Esophagus squamous epithelium (tissue), 5 donors: Measurements from ENCODE around the gene PCDHGA1. TPM values are rescaled to one million over a fixed set of nuclear protein-coding genes. Genes with fewer than 3 reads are reported as not detected.
A peak's percentile ranks its signal among the peaks of the same experiment; 100 is the strongest.
"Not testable (repeated sequence)": the region's sequence is repeated elsewhere in the genome, so short reads cannot be mapped to it uniquely, and the experiment has no call there.

Experiments
- DNase-seq: peaks from one replicate; lab custom pipeline; 2025; lab: John Stamatoyannopoulos, UW
- H3K27ac ChIP-seq, 4 donors: fragments of 200-600 bp; sonication (generic); one replicate each; pipeline ENCODE4 v1.5.1; 2016 to 2019; ENCODE audit warnings: mild to moderate bottlenecking in 1 of 4
- H3K27me3 ChIP-seq, 4 donors: fragments of 200-600 bp; sonication (generic); 1 replicate in 3 of 4; 2 replicates in 1 of 4; pipeline versions ENCODE4 v1.5.1 to v1.6.0; 2017 to 2021; ENCODE audit warnings: antibody characterized with exemption in 1 of 4
- H3K36me3 ChIP-seq, 3 donors: fragments of 200-600 bp; sonication (generic); one replicate each; pipeline ENCODE4 v1.5.1; 2016 to 2019
- H3K4me1 ChIP-seq, 3 donors: fragments of 200-600 bp; sonication (generic); one replicate each; pipeline ENCODE4 v1.5.1; 2017 to 2019
- H3K4me3 ChIP-seq, 4 donors: fragments of 200-600 bp; sonication (generic); 1 replicate in 3 of 4; 2 replicates in 1 of 4; pipeline ENCODE4 v1.5.1; 2016 to 2019; ENCODE audit warnings: mild to moderate bottlenecking in 2 of 4, moderate library complexity in 1 of 4
- H3K9me3 ChIP-seq, 3 donors: fragments of 200-600 bp; sonication (generic); one replicate each; pipeline ENCODE4 v1.5.1; 2016 to 2019
- CTCF ChIP-seq, 6 experiments: fragments of 450-650 bp in 4 of 6; fragments of 200-600 bp in 2 of 6; sonication (generic) in 2 of 6; IDR thresholded peaks; one replicate each; pipeline ENCODE4 v1.5.1; 2016 to 2019; ENCODE audit warnings: antibody characterized with exemption in 6 of 6, mild to moderate bottlenecking in 4 of 6, moderate library complexity in 4 of 6
- POLR2A ChIP-seq, 4 donors: fragments of 450-650 bp; IDR thresholded peaks; one replicate each; pipeline ENCODE4 v1.6.1; 2017; ENCODE audit warnings: antibody characterized with exemption in 4 of 4, mild to moderate bottlenecking in 4 of 4, moderate library complexity in 3 of 4
- WGBS, 2 donors: methylation state at CpG; one replicate each; pipeline ENCODE4 v1.1.5; 2018; 5-methylcytosine and 5-hydroxymethylcytosine counted together
- intact Hi-C: fragments of 100-400 bp; cut with DNase I; formaldehyde crosslinking; loops from one replicate; pipeline ENCODE4 v1.15.0; 2022
- total RNA-seq, 4 donors: library from RNA; depleted of rRNA; stranded (reverse); fragments of >200 nt; gene quantifications; one replicate each; pipeline ENCODE4 v1.1.0, GENCODE V29; 2016
- donor health status: DM: yes; HTN: yes; CAD: no.

Gene PCDHGA1
- total RNA-seq, 4 donors from 2014 or later = 0.19 to 0.66 (median 0.34) TPM

GRCh38 chr5:141417494-141418172 lies 87.3 kb downstream of the PCDHGA1 start, which contains the start of gene PCDHGB7:
PCDHGB7 (plus strand) TSS chr5:141417677; CDS start chr5:141417860, 183 bp downstream.
- H3K36me3 ChIP-seq, DNase-seq, H3K4me1 ChIP-seq: not testable (repeated sequence)
- TF ChIP-seq CTCF (IDR thresholded peaks at IDR 0.05) = peak; percentile 23 to 67 (median 58)
- Histone ChIP-seq H3K9me3 (peaks cover 23 to 100% (median 94%) of the 10 kb centered on the region in 3 donors), H3K27ac (peak within 1 kb of the TSS in 2 of 4 donors; percentile 51 to 56), H3K4me3 (peak within 1 kb of the TSS in 3 of 4 donors; percentile 42 to 57 (median 45)), H3K27me3 (peaks cover 0 to 51% (median 0%) of the 10 kb centered on the region in 4 donors)
- 20 to 22% methylated on average over 17 to 22 of the region's 47 CpGs for WGBS, 2 donors
- intact Hi-C loops = loop anchor here (10.0 kb wide), 2 partner anchors 107 to 137 kb away; no protein-coding TSS in a partner anchor

- DNase-seq = no peak
- Histone ChIP-seq H3K9me3 (peaks cover 23 to 100% (median 92%) of the 10 kb centered on the region in 3 donors), H3K4me3 (peak overlapping the region in 1 of 4 donors; percentile 57), H3K4me1 (peaks cover 0 to 8% (median 0%) of the 10 kb centered on the region in 3 donors), H3K36me3 (peaks cover 0 to 9% (median 0%) of the 10 kb centered on the region in 3 donors), H3K27me3 (peaks cover 0 to 47% (median 0%) of the 10 kb centered on the region in 4 donors), H3K27ac (no peak overlapping the region)
- intact Hi-C loops = loop anchor here (10.0 kb wide), 2 partner anchors 106 to 136 kb away; no protein-coding TSS in a partner anchor
- no peak for TF ChIP-seq POLR2A (IDR thresholded peaks at IDR 0.05)
- TF ChIP-seq CTCF (IDR thresholded peaks at IDR 0.05) = no peak
- 34 to 47% methylated on average over 8 to 14 of the region's 74 CpGs for WGBS, 2 donors
Observed at GRCh38 chr5:141419074-141419880, 89.0 kb downstream of the PCDHGA1 start.

GRCh38 chr5:141420855-141421488 lies 90.7 kb downstream of the PCDHGA1 start, which contains the start of gene PCDHGA11:
PCDHGA11 (plus strand) TSS chr5:141421051; CDS start chr5:141421228, 177 bp downstream.
- DNase-seq = no peak
- Histone ChIP-seq H3K4me1 (peaks cover 0 to 8% (median 0%) of the 10 kb centered on the region in 3 donors), H3K27me3 (peaks cover 0 to 36% (median 0%) of the 10 kb centered on the region in 4 donors), H3K4me3 (peak within 1 kb of the TSS in 3 of 4 donors; percentile 24 to 58 (median 31)), H3K36me3 (peaks cover 0 to 9% (median 0%) of the 10 kb centered on the region in 3 donors), H3K27ac (no peak within 1 kb of the TSS), H3K9me3 (peaks cover 23 to 100% (median 92%) of the 10 kb centered on the region in 3 donors)
- TF ChIP-seq POLR2A (IDR thresholded peaks at IDR 0.05) = no peak
- peak in 5 of 6 experiments; percentile 15 to 44 (median 24) for TF ChIP-seq CTCF (IDR thresholded peaks at IDR 0.05)
- WGBS, 2 donors = 13 to 28% methylated on average over 16 to 31 of the region's 42 CpGs
- intact Hi-C loops = no loop called here

- TF ChIP-seq CTCF (IDR thresholded peaks at IDR 0.05) (no peak), POLR2A (IDR thresholded peaks at IDR 0.05) (no peak)
- peak overlapping the region in 3 of 4 donors; percentile 24 to 58 (median 31) for H3K4me3 ChIP-seq
- no peak for DNase-seq
- H3K4me1 ChIP-seq = peaks cover 0 to 8% (median 0%) of the 10 kb centered on the region in 3 donors
- intact Hi-C loops = no loop called here
- peaks cover 23 to 100% (median 93%) of the 10 kb centered on the region in 3 donors for H3K9me3 ChIP-seq
- H3K27ac ChIP-seq = no peak overlapping the region
- peaks cover 0 to 36% (median 0%) of the 10 kb centered on the region in 4 donors for H3K27me3 ChIP-seq
- 14 to 16% methylated on average over 12 to 13 of the region's 13 CpGs for WGBS, 2 donors
- peaks cover 0 to 9% (median 0%) of the 10 kb centered on the region in 3 donors for H3K36me3 ChIP-seq
Observed at GRCh38 chr5:141421489-141421855, 91.2 kb downstream of the PCDHGA1 start.
